VCaP (cell line): ENCODE data around the gene LARGE2.
"Not testable (repeated sequence)": the region's sequence is repeated elsewhere in the genome, so short reads cannot be mapped to it uniquely, and the experiment has no call there.

Experiments used
- H3K27ac ChIP-seq: fragments of 450-650 bp; 2 replicates; pipeline ENCODE4 v1.5.1; 2017
- CTCF ChIP-seq: fragments of 450-650 bp; conservative IDR thresholded peaks from 2 replicates; pipeline ENCODE4 v1.5.1; 2017; ENCODE audit warnings: mild to moderate bottlenecking, moderate library complexity

The LARGE2 gene

GRCh38 chr11:45904309-45904915 lies 18.0 kb upstream of the LARGE2 start:
- TF ChIP-seq CTCF, result no peak
- no peak overlapping the region for H3K27ac ChIP-seq

- TF ChIP-seq CTCF, result no peak
- no peak overlapping the region for H3K27ac ChIP-seq
Observed at GRCh38 chr11:45905095-45905494, 17.4 kb upstream of the LARGE2 start.

GRCh38 chr11:45905576-45905975 lies 16.9 kb upstream of the LARGE2 start:
- H3K27ac ChIP-seq, result not testable (repeated sequence)

- no peak for TF ChIP-seq CTCF
- no peak overlapping the region for H3K27ac ChIP-seq
Observed at GRCh38 chr11:45906096-45906682, 16.3 kb upstream of the LARGE2 start.

- TF ChIP-seq CTCF, result no peak
Observed at GRCh38 chr11:45906965-45907611, 15.4 kb upstream of the LARGE2 start, which contains the start of gene FREY1. Gene FREY1 (minus strand): TSS chr11:45907271. CDS start chr11:45907245, 26 bp downstream.

GRCh38 chr11:45907911-45908370 lies 14.5 kb upstream of the LARGE2 start:
- H3K27ac ChIP-seq, result no peak overlapping the region
- no peak for TF ChIP-seq CTCF

More at GRCh38 chr11:45906965-45907611, 15.4 kb upstream of the LARGE2 start, which contains the start of gene FREY1:
- no peak within 1 kb of the TSS for H3K27ac ChIP-seq

GRCh38 chr11:45909594-45910475 lies 12.6 kb upstream of the LARGE2 start:
- H3K27ac ChIP-seq, result no peak overlapping the region
- no peak for TF ChIP-seq CTCF
